ENCODE results near the gene TPK1.
A peak's percentile ranks its signal among the peaks of the same experiment; 100 is the strongest.
"Not testable (repeated sequence)": the region's sequence is repeated elsewhere in the genome, so short reads cannot be mapped to it uniquely, and the experiment has no call there.

TPK1 gene

DNA sequence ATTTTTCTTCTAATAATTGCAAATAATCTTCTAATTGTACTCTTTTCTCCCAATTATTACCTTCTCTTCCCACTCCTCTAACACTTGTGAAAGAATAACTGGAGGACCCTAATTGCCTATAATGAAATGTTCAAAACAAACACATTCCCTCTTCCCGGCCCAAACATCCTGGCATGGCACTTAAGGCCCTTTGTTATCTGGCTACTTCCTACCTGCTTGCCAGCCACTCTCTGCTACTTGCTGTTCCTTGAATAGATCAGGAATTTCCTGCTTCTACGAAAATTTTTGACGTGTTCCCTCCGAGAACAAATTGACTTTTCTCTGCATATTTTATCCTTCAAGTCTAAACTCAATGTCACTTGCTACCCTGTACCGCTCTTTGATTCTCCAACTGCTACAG lies 376.2 kb downstream of the TPK1 start:
- no peak for DNase-seq

DNA sequence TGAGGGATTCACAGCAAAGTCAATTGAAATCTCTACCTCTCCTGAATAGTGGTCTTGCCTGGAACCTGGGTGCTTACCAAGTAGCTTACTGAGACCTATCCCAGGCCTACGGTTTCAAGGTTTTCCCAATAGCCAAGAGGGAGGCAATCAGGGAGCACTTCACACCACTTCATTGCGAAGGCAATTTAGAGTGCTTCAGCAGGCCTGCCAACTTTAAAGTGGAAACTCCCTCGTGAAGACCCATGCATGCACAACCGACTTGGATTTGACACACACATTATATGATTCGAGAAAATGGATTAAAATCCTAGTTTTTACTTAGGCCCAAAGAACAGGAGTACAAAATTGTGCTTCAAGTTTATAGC lies 380.8 kb downstream of the TPK1 start:
- no peak for DNase-seq

DNA sequence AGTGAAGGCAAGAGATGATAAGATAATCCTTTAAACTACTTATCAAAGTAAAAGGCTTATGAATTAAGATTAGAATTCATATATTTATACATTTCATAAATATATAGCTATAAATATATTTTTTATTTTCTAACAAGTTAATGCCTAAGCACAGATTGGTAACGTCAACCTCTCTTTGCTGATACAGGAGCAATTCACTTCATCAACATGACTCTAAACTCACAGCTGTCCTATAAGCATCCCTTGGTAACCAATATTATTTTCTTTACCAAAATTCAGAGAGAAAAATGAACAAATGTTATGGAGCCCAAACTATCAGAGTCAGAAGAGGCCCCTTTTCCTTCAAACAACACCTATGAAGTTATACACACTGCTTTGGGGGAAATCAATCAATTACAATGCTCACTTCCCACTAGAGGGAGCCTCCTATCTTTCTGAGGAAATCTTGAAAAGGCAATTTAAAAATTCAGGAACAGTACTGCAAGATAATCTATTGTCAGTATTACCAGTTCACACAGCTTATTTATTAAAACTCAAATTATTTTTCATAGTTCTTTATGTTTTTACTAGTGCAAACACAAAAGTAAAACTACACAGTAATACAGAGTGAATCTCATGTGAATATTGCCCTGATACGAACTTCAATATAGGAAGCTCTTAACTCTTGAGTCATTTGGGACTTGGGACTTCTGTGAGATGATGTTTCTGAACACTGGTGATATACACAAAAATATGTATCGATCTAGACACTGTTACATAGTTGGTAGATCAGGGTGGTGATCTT lies 381.4 kb downstream of the TPK1 start:
- DNase-seq = no peak

DNA sequence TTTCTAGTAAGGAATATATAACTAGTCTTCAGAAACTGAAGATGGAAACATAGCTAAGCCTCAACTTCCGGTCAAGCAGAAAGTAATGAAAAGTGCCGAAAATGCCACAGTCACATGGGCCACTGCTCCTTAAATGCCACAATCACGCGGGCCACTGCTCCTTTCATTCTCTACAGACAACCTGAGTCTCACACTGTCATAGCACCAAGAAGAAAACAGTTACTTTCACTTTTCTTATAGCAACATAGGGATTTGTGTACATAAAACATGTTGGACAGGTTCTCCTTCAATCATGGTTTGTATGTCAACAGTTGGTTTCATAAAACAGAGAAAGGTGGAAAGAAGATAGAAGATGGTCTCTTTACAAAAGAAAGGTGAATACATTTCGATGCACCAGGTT lies 383.8 kb downstream of the TPK1 start:
- DNase-seq = no peak

DNA sequence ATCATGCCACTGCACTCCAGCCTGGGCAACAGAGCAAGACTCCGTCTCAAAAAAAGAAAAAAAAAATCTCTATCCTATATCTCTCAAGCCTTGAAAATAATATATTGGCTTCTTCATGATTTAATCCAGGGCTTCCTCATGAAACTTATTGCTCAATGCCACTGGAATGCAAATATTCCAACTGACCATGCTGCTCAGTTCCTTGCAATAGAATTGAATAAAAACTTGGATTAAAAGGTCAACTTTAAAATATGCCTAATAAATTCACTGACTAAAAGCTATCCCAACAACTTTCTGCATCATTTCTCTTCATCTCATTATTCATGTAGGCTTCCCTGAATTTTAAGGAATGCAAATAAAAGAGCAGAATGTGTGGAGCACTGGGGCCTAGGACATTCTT lies 390.3 kb downstream of the TPK1 start:
- no peak for DNase-seq

DNA sequence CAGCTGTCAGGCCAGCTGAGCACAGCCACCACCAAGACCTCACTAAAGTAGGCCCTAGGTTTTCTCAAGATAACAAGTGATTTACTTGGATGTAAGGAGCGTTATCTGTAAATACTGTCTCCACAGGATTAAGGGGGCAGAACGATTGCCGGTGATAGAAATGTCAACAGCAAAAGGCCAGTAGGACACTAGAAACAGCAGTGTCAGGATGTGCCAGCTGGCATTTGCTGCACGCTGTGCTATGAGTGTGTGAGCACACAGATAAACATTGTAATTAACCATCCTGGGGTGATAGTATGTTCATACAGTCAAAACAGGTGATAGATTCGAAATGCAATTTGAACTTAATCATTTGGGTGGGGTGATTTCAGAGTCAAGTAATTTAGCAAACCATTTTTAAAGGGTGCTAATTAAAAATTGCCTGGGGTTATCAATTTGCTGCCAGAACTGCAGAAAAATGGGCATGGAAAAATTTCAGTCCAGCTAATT lies 396.1 kb downstream of the TPK1 start:
- DNase-seq = no peak

DNA sequence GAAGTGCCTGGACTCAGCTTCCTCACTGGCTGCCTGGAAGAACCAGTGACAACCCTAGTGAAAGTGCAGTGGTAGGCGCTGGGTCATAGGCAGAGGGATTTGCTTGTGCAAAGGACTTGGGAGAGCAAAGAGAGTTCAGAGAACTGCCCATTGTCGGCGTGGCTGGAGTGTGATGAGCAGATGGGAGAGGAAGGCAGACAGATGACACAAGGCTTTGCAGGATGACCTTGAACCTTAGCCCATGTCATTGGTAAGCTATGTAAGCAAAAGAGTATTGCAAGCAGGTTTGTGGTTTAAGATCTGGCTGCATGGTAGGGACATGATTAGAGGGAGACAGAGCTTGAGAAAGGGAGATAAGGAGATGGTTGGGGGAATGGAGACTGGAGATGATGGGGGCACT lies 397.1 kb downstream of the TPK1 start:
- no peak for DNase-seq

DNA sequence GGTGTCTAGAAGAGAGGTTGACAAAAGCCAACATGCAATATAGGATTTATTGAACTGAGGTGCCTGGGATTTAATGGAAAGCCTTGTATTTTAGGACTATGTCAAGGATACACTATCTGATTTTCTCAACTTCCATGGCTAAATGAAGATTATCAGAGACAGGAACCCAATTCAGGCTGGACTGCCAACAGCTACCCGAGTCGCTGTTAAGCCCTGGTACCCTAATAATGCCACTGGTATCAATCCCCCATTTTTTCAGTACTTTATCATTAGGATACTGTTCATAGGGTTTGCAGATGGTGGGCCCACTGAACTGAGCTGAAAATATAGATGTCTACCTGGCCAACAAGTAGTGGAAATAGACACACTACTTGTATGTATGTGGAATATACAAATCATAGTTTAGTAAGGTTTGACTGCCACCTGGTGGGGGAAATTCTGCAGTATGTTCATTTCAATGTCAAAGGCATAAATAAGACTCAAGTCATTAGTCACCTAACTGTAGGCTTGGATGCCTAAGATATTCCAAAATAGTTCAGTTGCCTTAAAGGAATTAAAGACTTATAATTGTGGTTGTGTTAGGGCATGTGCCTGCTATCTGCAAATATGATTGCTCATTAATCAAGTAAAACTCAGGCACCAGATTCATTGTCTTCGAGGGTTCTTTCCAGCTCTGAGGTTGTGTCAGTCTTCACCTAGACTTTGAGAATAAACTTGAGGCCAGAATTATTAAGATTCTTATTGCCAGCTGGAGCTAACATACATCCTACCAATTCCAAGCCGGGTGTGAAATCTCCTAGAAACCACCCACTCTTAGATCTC lies 398.3 kb downstream of the TPK1 start:
- peak; percentile 62 for DNase-seq

DNA sequence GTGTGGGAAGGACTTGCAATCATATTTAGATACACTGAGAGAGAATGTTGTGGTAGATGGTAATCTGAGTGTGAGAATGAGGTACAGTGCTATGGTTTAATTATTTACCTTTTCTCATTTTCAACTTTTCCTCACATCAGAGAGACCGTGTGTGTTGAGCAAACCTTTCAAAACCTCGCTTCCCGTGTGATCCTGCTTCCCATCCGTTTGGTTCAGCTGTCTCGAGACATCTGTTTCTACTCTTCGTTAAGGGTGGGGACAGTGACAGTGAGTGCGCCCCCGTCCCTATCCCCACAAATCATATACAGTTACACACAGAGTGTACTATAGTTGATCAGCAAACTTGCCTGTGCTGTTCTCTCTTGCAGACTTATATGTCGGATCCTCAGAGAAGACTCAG lies 399.4 kb downstream of the TPK1 start:
- DNase-seq = no peak

DNA sequence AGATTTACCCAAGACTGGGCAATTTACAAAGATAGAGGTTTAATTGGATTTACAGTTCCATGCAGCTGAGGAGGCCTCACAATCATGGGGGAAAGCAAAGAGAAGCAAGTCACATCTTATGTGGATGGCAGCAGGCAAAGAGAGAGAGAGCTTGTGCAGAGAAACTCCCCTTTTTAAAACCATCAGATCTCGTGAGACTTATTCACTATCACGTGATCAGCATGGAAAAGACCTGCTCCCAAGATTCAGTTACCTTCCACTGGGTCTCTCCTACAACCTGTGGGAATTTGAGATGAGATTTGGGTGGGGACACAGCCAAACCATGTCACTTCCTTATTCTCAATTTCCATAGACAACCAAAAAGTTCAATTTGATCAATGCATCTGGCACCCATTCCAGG lies 407.4 kb downstream of the TPK1 start:
- no peak for DNase-seq

DNA sequence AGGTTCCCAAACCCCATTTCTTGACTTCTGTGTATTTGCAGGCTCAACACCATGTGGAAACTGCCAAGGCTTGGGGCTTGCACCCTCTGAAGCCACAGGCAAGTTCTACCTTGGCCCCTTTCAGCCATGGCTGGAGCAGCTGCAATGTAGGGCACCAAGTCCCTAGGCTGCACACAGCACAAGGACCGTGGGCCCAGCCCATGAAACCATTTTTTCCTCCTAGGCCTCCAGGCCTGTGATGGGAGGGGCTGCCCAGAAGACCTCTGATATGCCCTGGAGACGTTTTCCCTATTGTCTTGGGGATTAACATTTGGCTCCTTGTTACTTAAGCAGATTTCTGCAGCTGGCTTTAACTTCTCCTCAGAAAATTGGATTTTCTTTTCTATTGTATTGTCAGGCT lies 408.3 kb downstream of the TPK1 start:
- DNase-seq = not testable (repeated sequence)

DNA sequence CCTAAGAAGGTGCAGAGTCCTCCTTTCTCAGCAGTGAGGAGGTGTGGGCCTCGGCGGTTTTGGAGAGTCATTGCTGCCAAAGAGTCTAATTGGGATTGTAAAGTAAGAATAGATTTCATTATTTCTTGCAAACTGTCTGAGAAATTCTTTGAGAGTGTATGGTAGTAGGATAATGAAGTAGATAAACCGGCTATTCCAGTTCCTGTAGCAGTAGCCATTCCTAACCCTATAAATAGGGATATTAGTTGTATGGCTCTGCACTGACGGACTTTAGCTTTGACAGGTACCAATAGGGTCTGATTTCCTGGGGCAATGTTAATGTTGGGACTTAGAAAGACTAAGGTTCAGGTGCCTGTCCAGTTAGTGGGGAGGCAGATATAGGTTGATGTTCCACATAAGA lies 416.9 kb downstream of the TPK1 start:
- DNase-seq = not testable (repeated sequence)

DNA sequence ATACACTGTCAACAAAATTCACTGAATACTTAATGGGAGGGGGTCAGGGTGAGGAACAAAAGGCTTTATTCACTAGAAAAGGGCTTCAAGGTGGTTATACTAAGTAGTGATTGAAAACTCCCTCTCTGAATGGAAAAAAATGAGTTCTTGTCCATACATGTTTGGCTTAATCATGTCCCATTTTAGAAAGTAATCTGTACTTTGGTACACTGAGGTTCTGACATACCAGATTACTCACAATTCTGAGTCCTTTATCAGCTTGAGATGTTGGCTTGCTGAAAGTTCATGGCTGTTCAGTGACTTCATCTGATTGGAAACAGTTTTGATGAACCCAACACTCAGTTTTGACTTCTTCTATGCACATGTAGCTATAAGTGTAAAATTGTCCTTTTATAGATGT lies 419.5 kb downstream of the TPK1 start:
- no peak for DNase-seq

DNA sequence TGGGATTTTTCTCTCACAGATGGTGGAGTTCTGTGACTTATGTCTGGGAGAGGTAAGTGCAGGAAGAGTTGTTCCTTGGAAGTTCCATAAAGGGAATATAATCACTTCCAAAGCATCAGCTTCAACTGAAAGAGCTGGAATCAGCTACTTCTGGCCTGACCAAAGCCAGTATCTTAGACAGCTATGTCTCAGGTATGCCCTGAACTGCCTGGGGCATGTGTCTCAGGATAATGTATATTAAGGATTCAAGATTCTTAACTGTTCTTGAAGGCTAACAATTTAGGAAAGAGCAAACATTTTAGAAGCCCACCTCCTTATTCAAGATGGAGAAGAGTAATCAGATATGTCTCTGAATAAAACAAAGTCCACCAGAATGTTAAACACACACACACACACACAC lies 420.0 kb downstream of the TPK1 start:
- DNase-seq = no peak

DNA sequence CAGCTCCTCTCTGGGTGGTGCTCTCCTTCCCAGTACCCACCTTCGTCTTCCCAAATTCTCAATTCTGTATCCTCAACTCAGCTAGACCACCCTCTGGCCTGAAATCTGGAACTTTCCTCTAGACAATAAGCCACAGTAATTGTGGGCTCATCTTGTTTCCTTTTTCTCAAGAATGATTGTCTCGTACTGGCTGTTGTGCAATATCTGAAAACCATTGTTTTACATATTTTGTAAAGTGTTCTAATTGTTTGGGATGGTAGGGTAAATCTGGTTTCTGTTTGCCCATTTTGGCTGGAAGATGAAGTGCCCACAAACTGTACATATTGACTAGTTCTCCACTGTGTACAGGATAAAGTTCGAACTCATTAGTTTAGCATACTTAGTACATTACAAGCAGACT lies 421.0 kb downstream of the TPK1 start:
- DNase-seq = no peak

DNA sequence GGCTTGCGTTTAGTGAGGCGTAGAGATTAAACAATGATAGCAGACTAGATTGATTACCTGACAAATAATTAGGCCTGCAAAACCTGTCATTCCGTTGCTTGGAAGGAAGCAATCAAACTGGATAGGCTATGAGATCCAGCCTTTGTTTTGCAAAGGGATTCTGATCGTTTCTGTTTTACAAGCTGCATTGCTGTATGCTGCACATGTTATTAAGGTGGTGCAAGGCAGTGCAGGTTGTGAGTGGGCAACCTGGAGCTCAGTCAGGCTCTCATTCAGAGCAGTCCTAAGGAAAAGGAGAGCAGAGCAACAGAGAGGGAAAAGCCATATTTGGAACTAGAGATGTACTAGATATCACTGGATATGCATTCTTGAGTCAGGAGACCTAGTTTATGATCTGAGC lies 425.4 kb downstream of the TPK1 start:
- no peak for DNase-seq

DNA sequence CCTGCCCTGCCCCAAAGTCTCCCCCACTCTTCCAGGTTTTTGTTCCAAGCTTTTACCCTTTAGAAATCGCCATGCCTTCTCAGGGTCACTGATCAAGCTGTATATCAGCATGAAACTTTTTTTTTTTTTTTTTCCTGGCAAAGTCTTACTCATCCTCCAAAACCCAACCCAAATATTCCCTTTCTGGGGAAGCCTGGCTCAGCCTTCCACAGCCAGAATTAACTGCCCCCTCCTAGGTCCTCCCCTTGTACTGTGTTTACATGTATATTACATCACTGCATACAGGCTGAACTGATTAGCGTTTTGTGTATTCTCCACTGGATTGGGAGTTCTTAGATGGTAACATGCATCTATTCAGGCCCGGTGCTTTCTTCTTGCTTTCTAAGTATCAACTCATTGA lies 427.7 kb downstream of the TPK1 start:
- no peak for DNase-seq

DNA sequence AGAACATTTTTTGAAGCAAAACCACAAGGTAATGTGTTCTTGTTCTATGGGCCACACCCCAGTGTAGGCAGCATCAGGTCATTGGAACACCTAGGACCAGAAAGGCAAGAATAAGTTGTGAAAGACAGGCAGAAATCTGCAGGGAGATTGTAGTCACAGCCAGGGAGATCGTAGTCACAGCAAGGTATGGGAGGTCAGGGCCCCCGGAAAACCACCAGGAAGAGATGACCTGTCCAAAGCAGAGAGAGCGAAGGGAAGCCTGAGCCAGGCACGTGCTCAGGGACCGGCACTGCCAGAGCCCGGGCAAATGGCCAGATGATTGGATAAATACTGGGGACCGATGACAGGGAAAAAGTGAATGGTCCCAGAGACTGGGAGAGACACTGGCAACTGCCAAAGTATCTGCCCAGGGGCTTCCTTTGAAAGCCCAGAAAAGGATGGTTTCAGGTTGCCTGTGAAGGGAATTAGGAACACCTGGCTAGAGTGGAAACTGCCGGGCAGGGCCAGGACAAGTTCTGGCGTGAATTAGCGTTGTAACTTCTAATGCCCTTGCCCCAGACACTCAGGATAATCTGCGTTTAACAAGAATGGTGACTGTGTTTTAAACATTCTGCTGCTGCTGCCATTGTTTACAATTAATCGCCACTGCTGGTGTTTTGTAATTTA lies 428.5 kb downstream of the TPK1 start:
- peak; percentile 7 for DNase-seq

DNA sequence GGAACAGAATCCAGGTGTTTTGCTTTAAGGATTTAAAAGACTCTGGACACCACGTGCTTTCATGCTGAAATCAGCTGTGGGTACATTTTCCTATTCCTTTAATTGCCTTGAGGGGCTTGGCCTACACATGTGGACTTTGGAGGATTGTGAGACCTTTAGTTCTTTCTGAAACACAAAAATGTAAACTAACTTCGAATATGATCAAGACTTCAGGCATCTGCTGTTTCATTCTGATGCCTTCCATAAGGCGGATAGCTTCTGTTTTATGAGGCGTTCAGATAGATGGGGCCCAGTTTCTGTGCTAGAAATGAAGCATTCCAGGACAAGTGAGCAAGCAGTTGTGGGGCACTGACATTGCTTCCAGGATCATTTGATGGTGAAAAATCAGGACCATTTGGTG lies 430.9 kb downstream of the TPK1 start:
- DNase-seq = peak; percentile 30

DNA sequence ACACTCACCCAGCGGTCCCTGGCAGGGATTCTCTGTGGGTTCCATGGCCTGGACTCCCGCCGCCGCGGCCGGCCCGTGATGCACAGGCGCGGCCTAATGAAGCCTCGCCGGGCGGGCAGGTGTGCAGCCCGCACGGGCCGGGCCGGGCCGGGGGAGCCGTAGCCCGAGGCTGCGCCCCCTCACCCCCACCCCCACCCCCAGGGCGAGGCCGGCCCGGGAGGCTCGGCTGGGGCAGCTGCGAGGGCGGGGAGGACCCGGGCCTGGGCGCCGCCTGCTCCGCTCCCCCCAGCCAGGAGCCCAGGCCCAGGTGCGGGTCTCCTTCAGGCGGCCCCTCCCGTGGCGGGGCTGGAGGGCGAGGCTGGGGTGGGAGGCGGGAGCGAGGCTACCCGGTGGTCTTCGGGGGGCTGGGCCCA lies 432.2 kb downstream of the TPK1 start, which contains the start of gene NOBOX:
Gene NOBOX, minus strand, starts transcription at position 45 of the 413 bp plus-strand sequence.
- DNase-seq = no peak

DNA sequence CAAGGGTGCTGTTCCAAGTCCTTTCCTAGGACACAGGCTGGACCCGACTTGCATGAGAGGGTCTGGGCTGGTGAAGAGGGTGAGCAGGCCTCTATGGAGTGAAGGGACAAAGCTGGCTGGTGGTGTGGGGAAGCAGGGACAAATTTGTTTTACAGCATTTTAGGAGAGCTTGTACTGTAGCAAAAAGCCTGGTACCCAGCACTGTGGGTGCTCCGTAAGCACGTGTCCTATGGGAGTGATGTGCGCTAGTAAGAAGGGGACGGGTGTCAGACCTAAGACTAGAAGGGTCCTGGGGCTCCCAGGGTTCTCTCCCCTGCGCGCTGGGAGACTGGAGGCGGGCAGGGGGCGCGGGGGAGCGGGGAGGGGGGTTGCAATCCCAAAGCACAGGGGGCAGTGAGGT lies 432.8 kb downstream of the TPK1 start:
- DNase-seq = no peak

All from EL (cell line).